Neural progenitor cell (in vitro differentiated cells): ENCODE results near the gene RRH. TPM values are rescaled to one million over a fixed set of nuclear protein-coding genes. Genes with fewer than 3 reads are reported as not detected.

Experiments
- DNase-seq: peaks from one replicate; pipeline ENCODE4 v3.0.0-alpha.2; 2016; ENCODE audit warnings: low spot score
- H2AFZ ChIP-seq: fragments of 200-600 bp; sonication (generic); replicated peaks from 2 replicates; pipeline ENCODE4 v1.6.1; 2016; ENCODE audit warnings: antibody characterized with exemption
- H3F3A ChIP-seq: fragments of 200-600 bp; sonication (generic); 2 replicates; pipeline ENCODE4 v1.6.1; 2016; ENCODE audit warnings: antibody characterized with exemption, low read depth
- H3K27ac ChIP-seq: fragments of 200-600 bp; sonication (generic); 2 replicates; pipeline ENCODE4 v1.5.1; 2016; ENCODE audit warnings: mild to moderate bottlenecking
- H3K27me3 ChIP-seq: fragments of 200-600 bp; sonication (generic); 2 replicates; pipeline ENCODE4 v1.6.1; 2016; ENCODE audit warnings: mild to moderate bottlenecking, moderate library complexity
- H3K36me3 ChIP-seq: fragments of 200-600 bp; sonication (generic); 2 replicates; pipeline ENCODE4 v1.5.1; 2016
- H3K4me1 ChIP-seq: fragments of 200-600 bp; sonication (generic); 2 replicates; pipeline ENCODE4 v1.6.1; 2016; ENCODE audit warnings: mixed run types
- H3K4me2 ChIP-seq: fragments of 200-600 bp; sonication (generic); 2 replicates; pipeline ENCODE4 v1.6.1; 2016
- H3K4me3 ChIP-seq: fragments of 200-600 bp; sonication (generic); 2 replicates; pipeline ENCODE4 v1.5.1; 2016
- H3K79me2 ChIP-seq: fragments of 200-600 bp; sonication (generic); 2 replicates; pipeline ENCODE4 v1.6.1; 2016; ENCODE audit warnings: low read depth
- H3K9ac ChIP-seq: fragments of 200-600 bp; sonication (generic); 2 replicates; pipeline ENCODE4 v1.6.1; 2016
- H3K9me3 ChIP-seq: fragments of 200-600 bp; sonication (generic); 2 replicates; pipeline ENCODE4 v1.5.1; 2016; ENCODE audit warnings: low read depth
- H4K20me1 ChIP-seq: fragments of 200-600 bp; sonication (generic); 2 replicates; pipeline ENCODE4 v1.6.1; 2016; ENCODE audit warnings: low read depth
- H3K27ac Mint-ChIP-seq: 3 replicates; pipeline ENCODE4 v1.8.0; 2021; ENCODE audit warnings: mixed read lengths
- H3K27me3 Mint-ChIP-seq: 2 replicates; pipeline ENCODE4 v1.8.0; 2022; ENCODE audit warnings: low read depth, mild to moderate bottlenecking, inconsistent platforms, moderate library complexity, mixed read lengths; ENCODE audit not compliant: insufficient read depth
- H3K36me3 Mint-ChIP-seq: 3 replicates; pipeline ENCODE4 v1.8.0; 2021; ENCODE audit warnings: mixed read lengths
- H3K4me1 Mint-ChIP-seq: 3 replicates; pipeline ENCODE4 v1.8.0; 2021; ENCODE audit warnings: mixed read lengths
- H3K4me3 Mint-ChIP-seq: 3 replicates; pipeline ENCODE4 v1.8.0; 2021; ENCODE audit warnings: mild to moderate bottlenecking, moderate library complexity, mixed read lengths
- H3K9me3 Mint-ChIP-seq: 3 replicates; pipeline ENCODE4 v1.8.0; 2020; ENCODE audit warnings: mixed read lengths
- EZH2 ChIP-seq: fragments of 200-600 bp; sonication (generic); IDR thresholded peaks from 2 replicates; pipeline ENCODE4 v1.6.1; 2017; ENCODE audit warnings: antibody characterized with exemption, mild to moderate bottlenecking, moderate library complexity
- EZH2phosphoT487 ChIP-seq: fragments of 200-600 bp; sonication (generic); IDR thresholded peaks from 2 replicates; pipeline ENCODE4 v1.6.1; 2017; ENCODE audit warnings: antibody characterized with exemption
- total RNA-seq: library from RNA; depleted of rRNA; stranded (reverse); fragments of >200 nt; gene quantifications from 2 replicates; pipeline ENCODE4 v1.2.3, GENCODE V29; 2015; ENCODE audit warnings: low replicate concordance
- TF ChIP-seq, protein P1 (sequence below): fragments of 200-600 bp; sonication (generic); IDR thresholded peaks from 2 replicates; pipeline ENCODE4 v1.5.1; 2017; ENCODE audit warnings: antibody characterized with exemption, mild to moderate bottlenecking

Gene RRH
- total RNA-seq, 1 donor from 2014 or later: not detected

DNA sequence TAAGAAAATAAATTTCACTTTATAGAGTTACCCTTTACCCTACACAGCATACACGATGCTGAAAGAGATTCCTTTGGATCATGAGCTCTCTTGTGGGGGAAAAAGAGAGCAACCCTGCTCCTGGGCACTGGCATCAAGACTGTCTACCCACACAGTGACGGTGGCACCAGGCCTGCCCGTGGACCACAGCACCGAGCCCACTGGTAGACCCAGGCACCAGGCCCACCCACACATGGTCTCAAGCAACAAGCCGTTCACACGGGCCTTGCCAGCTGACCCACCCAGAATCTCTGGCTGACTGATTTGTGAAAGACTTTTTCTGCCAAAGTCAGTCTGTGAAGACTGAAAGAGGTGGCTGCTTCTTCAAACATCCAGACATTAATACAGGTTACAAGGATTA is 32.7 kb upstream of the RRH start:
- Mint-ChIP-seq H3K27me3 (no peaks in the 10 kb centered on the region), H3K36me3 (no peaks in the 10 kb centered on the region), H3K27ac (no peak overlapping the region), H3K9me3 (peaks cover 15% of the 10 kb centered on the region), H3K4me3 (no peak overlapping the region), H3K4me1 (no peaks in the 10 kb centered on the region)
- Histone ChIP-seq H4K20me1 (no peaks in the 10 kb centered on the region), H3K79me2 (no peaks in the 10 kb centered on the region), H3K27me3 (no peaks in the 10 kb centered on the region), H3K36me3 (no peaks in the 10 kb centered on the region), H3K9ac (no peak overlapping the region), H2AFZ (no peak overlapping the region), H3F3A (no peaks in the 10 kb centered on the region), H3K4me1 (no peaks in the 10 kb centered on the region), H3K4me2 (no peak overlapping the region), H3K27ac (no peak overlapping the region), H3K9me3 (no peaks in the 10 kb centered on the region), H3K4me3 (no peak overlapping the region)
- TF ChIP-seq, protein P1, sequence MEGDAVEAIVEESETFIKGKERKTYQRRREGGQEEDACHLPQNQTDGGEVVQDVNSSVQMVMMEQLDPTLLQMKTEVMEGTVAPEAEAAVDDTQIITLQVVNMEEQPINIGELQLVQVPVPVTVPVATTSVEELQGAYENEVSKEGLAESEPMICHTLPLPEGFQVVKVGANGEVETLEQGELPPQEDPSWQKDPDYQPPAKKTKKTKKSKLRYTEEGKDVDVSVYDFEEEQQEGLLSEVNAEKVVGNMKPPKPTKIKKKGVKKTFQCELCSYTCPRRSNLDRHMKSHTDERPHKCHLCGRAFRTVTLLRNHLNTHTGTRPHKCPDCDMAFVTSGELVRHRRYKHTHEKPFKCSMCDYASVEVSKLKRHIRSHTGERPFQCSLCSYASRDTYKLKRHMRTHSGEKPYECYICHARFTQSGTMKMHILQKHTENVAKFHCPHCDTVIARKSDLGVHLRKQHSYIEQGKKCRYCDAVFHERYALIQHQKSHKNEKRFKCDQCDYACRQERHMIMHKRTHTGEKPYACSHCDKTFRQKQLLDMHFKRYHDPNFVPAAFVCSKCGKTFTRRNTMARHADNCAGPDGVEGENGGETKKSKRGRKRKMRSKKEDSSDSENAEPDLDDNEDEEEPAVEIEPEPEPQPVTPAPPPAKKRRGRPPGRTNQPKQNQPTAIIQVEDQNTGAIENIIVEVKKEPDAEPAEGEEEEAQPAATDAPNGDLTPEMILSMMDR: no peak
- TF ChIP-seq EZH2 (no peak), EZH2phosphoT487 (no peak)
- DNase-seq: no peak

DNA sequence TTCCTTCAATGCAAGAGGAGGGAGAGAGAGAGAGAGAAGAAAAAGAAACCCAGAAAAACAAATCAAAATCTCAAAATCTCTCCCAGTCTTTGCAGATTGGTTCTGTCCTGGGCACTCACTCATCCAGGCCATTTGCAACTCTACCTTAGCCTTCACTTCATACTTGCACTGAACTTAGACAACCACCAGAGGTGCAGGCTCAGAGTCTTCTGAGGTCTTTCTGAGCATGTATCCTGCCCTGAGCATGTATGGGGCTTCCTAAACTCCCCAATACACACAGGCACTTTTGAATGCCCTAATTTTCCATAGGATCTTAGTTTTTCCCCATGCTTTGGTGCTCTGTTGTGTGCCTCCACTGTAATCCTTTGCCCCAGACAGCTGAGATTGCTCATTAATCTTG is 28.9 kb upstream of the RRH start:
- Histone ChIP-seq H3F3A (no peaks in the 10 kb centered on the region), H3K27me3 (no peaks in the 10 kb centered on the region), H4K20me1 (no peaks in the 10 kb centered on the region), H3K4me2 (no peak overlapping the region), H3K9me3 (no peaks in the 10 kb centered on the region), H2AFZ (no peak overlapping the region), H3K36me3 (no peaks in the 10 kb centered on the region), H3K9ac (no peak overlapping the region), H3K27ac (no peak overlapping the region), H3K4me1 (no peaks in the 10 kb centered on the region), H3K4me3 (no peak overlapping the region), H3K79me2 (no peaks in the 10 kb centered on the region)
- DNase-seq: no peak
- Mint-ChIP-seq H3K4me1 (no peaks in the 10 kb centered on the region), H3K4me3 (no peak overlapping the region), H3K9me3 (peaks cover 15% of the 10 kb centered on the region), H3K36me3 (no peaks in the 10 kb centered on the region), H3K27ac (no peak overlapping the region), H3K27me3 (no peaks in the 10 kb centered on the region)
- TF ChIP-seq EZH2 (no peak), EZH2phosphoT487 (no peak)
- TF ChIP-seq, protein P1: no peak

DNA sequence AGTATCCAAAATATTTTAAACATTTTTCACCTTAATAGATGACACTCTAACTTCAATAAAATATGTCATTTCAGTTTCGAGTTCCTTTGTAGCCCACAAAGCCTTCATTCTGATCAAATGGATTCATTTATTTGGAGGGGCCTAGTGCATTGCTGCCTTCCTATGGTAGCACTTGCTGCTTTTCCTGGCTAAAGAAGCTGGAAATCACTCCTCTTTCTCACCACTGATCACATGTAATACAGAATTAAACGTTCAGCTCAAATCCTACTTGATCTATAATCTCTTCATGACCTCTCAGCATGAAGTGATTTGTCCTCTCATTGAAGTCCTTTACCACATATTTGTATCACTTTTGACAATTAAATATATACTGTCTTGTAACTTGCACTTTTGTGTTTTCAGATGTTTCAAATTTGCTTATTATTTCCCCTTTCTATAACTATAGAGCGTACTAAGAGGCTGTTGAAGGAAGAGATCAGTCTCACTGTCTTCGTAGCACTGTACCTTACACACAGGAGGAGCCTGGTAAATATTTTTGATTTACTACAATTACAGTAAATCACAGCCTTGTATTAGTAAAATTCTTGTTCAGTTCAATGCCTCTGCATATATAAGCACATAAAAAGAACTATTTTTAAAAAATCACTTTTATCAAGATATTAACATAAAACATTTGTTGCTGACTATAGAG is 26.5 kb upstream of the RRH start:
- no peak overlapping the region for H3K27ac ChIP-seq
- no peaks in the 10 kb centered on the region for H3F3A ChIP-seq
- H3K36me3 Mint-ChIP-seq: no peaks in the 10 kb centered on the region
- H3K4me3 Mint-ChIP-seq: no peak overlapping the region
- no peak overlapping the region for H3K9ac ChIP-seq
- no peaks in the 10 kb centered on the region for H3K36me3 ChIP-seq
- H3K4me1 Mint-ChIP-seq: no peaks in the 10 kb centered on the region
- no peak overlapping the region for H3K4me2 ChIP-seq
- no peak overlapping the region for H3K4me3 ChIP-seq
- H3K4me1 ChIP-seq: no peaks in the 10 kb centered on the region
- H4K20me1 ChIP-seq: no peaks in the 10 kb centered on the region
- no peak overlapping the region for H2AFZ ChIP-seq
- TF ChIP-seq EZH2phosphoT487: no peak
- no peak for TF ChIP-seq EZH2
- TF ChIP-seq, protein P1: no peak
- DNase-seq: no peak
- no peak overlapping the region for H3K27ac Mint-ChIP-seq
- H3K27me3 ChIP-seq: no peaks in the 10 kb centered on the region
- no peaks in the 10 kb centered on the region for H3K9me3 ChIP-seq
- H3K9me3 Mint-ChIP-seq: peaks cover 8% of the 10 kb centered on the region
- H3K27me3 Mint-ChIP-seq: no peaks in the 10 kb centered on the region
- no peaks in the 10 kb centered on the region for H3K79me2 ChIP-seq
